CD4-positive, alpha-beta T cell treated with Interleukin-6 at 100 ng/mL for 8 hours (primary cell): ENCODE data around the gene WDR7.

Source experiments
- DNase-seq: peaks from one replicate; pipeline ENCODE4 v3.0.0-alpha.2; 2020; ENCODE audit warnings: mixed read lengths, low spot score

Gene WDR7

GRCh38 chr18:56992777-56993176, 341.6 kb downstream of the WDR7 start:
- DNase-seq, result no peak

- no peak for DNase-seq
Observed at GRCh38 chr18:56995579-56996188, 344.5 kb downstream of the WDR7 start.

GRCh38 chr18:56997200-56997599, 346.0 kb downstream of the WDR7 start:
- DNase-seq, result no peak

GRCh38 chr18:56999823-57000222, 348.7 kb downstream of the WDR7 start:
- DNase-seq, result no peak

GRCh38 chr18:57002627-57003026, 351.5 kb downstream of the WDR7 start:
- no peak for DNase-seq

GRCh38 chr18:57003342-57003741, 352.2 kb downstream of the WDR7 start:
- no peak for DNase-seq

GRCh38 chr18:57004366-57005121, 353.4 kb downstream of the WDR7 start:
- peak; percentile 6 for DNase-seq

- DNase-seq, result no peak
Observed at GRCh38 chr18:57008001-57008686, 357.0 kb downstream of the WDR7 start.

- DNase-seq, result no peak
Observed at GRCh38 chr18:57009844-57010243, 358.7 kb downstream of the WDR7 start.

- DNase-seq, result no peak
Observed at GRCh38 chr18:57014772-57015413, 363.7 kb downstream of the WDR7 start.

- DNase-seq, result no peak
Observed at GRCh38 chr18:57015451-57015850, 364.3 kb downstream of the WDR7 start.

GRCh38 chr18:57018845-57019244, 367.7 kb downstream of the WDR7 start:
- DNase-seq, result no peak

GRCh38 chr18:57022716-57023115, 371.6 kb downstream of the WDR7 start:
- no peak for DNase-seq

- DNase-seq, result no peak
Observed at GRCh38 chr18:57023275-57023882, 372.2 kb downstream of the WDR7 start.

GRCh38 chr18:57025540-57025939, 374.4 kb downstream of the WDR7 start:
- no peak for DNase-seq

GRCh38 chr18:57026316-57026715, 375.2 kb downstream of the WDR7 start:
- no peak for DNase-seq

- no peak for DNase-seq
Observed at GRCh38 chr18:57027190-57027708, 376.1 kb downstream of the WDR7 start.

- DNase-seq, result no peak
Observed at GRCh38 chr18:57029761-57030160, 378.6 kb downstream of the WDR7 start.

- no peak for DNase-seq
Observed at GRCh38 chr18:57030417-57030816, 379.3 kb downstream of the WDR7 start.

- no peak for DNase-seq
Observed at GRCh38 chr18:57035590-57035989, 384.4 kb downstream of the WDR7 start.

GRCh38 chr18:57038395-57038794, 387.2 kb downstream of the WDR7 start:
- no peak for DNase-seq

GRCh38 chr18:57040175-57040574, 389.0 kb downstream of the WDR7 start:
- no peak for DNase-seq
